PC-3 (cell line): ENCODE measurements around the gene PRSS27. TPM values are rescaled to one million over a fixed set of nuclear protein-coding genes. Genes with fewer than 3 reads are reported as not detected.

Experiments
- ATAC-seq: fragments of 200-7000 bp; cut with Tn5 transposase; 2 replicates; pipeline ENCODE4 v1.9.1; 2020; ENCODE audit warnings: mild to moderate bottlenecking, moderate library complexity
- BruUV-seq: library from RNA; stranded (reverse); fragments of 400-500 nt; replicated peaks from 2 replicates; lab custom pipeline; 2021; lab: Mats Ljungman, UMichigan
- CTCF ChIA-PET: fragments of 300-600 bp; sonication (Branson Sonifier 250); formaldehyde crosslinking; loops from one replicate; lab custom pipeline; 2022; ENCODE audit warnings: antibody characterized with exemption; lab: Charles Lee
- POLR2A ChIA-PET: fragments of 300-600 bp; sonication (Branson Sonifier 250); formaldehyde crosslinking; loops from one replicate; lab custom pipeline; 2022; ENCODE audit warnings: antibody characterized with exemption; ENCODE audit not compliant: unreplicated experiment; lab: Charles Lee
- DNase-seq: peaks from one replicate; pipeline ENCODE4 v3.0.0-alpha.2; 2015
- H2AFZ ChIP-seq: fragments of 300-600 bp; sonication (generic); 2 replicates; pipeline ENCODE4 v1.6.0; 2016; ENCODE audit warnings: antibody characterized with exemption, low read length
- H3F3A ChIP-seq: fragments of 300-600 bp; sonication (generic); one replicate; pipeline ENCODE4 v1.6.0; 2017; ENCODE audit warnings: antibody characterized with exemption, low read length, control low read depth, mild to moderate bottlenecking; ENCODE audit not compliant: unreplicated experiment
- H3K27ac ChIP-seq: fragments of 300-600 bp; sonication (generic); 2 replicates; pipeline ENCODE4 v1.5.1; 2016; ENCODE audit warnings: mild to moderate bottlenecking, low read length
- H3K27me3 ChIP-seq: fragments of 300-600 bp; sonication (generic); 2 replicates; pipeline ENCODE4 v1.6.1; 2016; ENCODE audit warnings: low read length, mixed read lengths
- H3K36me3 ChIP-seq: fragments of 300-600 bp; sonication (generic); 2 replicates; pipeline ENCODE4 v1.6.1; 2016; ENCODE audit warnings: low read depth, mixed run types, low read length, mixed read lengths
- H3K4me1 ChIP-seq: fragments of 300-600 bp; sonication (generic); 2 replicates; pipeline ENCODE4 v1.5.1; 2016; ENCODE audit warnings: low read length; ENCODE audit not compliant: insufficient read depth
- H3K4me2 ChIP-seq: fragments of 300-600 bp; sonication (generic); 2 replicates; pipeline ENCODE4 v1.6.0; 2016; ENCODE audit warnings: low read length
- H3K4me3 ChIP-seq: fragments of 300-600 bp; sonication (generic); 2 replicates; pipeline ENCODE4 v1.5.1; 2016; ENCODE audit warnings: mild to moderate bottlenecking, low read length, mixed read lengths
- H3K79me2 ChIP-seq: fragments of 300-600 bp; sonication (generic); 2 replicates; pipeline ENCODE4 v1.6.1; 2017; ENCODE audit warnings: low read length, mixed read lengths
- H3K9ac ChIP-seq: fragments of 300-600 bp; sonication (generic); 2 replicates; pipeline ENCODE4 v1.6.0; 2016; ENCODE audit warnings: mild to moderate bottlenecking, low read length
- H3K9me2 ChIP-seq: fragments of 300-600 bp; sonication (generic); replicated peaks from 2 replicates; pipeline ENCODE4 v1.6.1; 2016; ENCODE audit warnings: mixed run types, low read length, mixed read lengths
- H3K9me3 ChIP-seq: fragments of 300-600 bp; sonication (generic); 2 replicates; pipeline ENCODE4 v1.6.1; 2016; ENCODE audit warnings: low read length, mixed read lengths
- H4K20me1 ChIP-seq: fragments of 300-600 bp; sonication (generic); 2 replicates; pipeline ENCODE4 v1.6.1; 2016; ENCODE audit warnings: low read length, mixed read lengths
- EZH2 ChIP-seq: fragments of 300-600 bp; sonication (generic); IDR thresholded peaks from one replicate; pipeline ENCODE4 v1.6.1; 2017; ENCODE audit warnings: antibody characterized with exemption, mild to moderate bottlenecking, low read length; ENCODE audit not compliant: unreplicated experiment
- EZH2phosphoT487 ChIP-seq: fragments of 300-600 bp; sonication (generic); IDR thresholded peaks from 2 replicates; pipeline ENCODE4 v1.6.1; 2018; ENCODE audit warnings: mild to moderate bottlenecking, antibody characterized with exemption, low read length, borderline replicate concordance
- intact Hi-C: fragments of 100-400 bp; cut with micrococcal nuclease; formaldehyde crosslinking; loops from 2 replicates; pipeline ENCODE4 v1.9.0; 2023
- total RNA-seq: library from RNA; depleted of rRNA; stranded (reverse); fragments of >200 nt; gene quantifications from 2 replicates; pipeline ENCODE4 v1.2.3, GENCODE V29; 2014
- TF ChIP-seq, protein P1 (sequence below): fragments of 300-600 bp; sonication (generic); conservative IDR thresholded peaks from 2 replicates; pipeline ENCODE4 v1.5.1; 2017; ENCODE audit warnings: antibody characterized with exemption, low read depth, mild to moderate bottlenecking, low read length

The PRSS27 gene
- total RNA-seq, 1 experiment from 2014 or later: 1.2 TPM

DNA sequence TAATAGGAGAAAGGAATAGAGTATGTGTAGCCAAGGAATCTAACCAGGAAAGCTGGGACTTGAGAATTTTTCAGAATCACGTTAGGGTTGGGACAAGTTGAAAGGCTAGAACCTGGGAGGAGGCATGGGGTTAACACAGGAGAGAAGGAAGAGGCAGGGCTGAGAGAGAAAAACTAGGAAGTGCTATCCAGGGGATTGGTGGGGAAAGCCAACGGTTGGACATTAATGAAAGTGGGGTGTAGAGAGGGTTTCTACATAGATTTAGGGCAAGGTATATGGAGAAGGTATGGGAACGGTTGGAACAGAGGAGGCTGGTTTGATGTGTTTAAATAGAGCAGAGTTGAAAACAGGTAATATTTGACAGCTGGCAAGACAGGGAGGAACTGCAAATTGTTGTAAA lies 35.1 kb upstream of the PRSS27 start:
- H3F3A ChIP-seq: no peaks in the 10 kb centered on the region
- H3K27me3 ChIP-seq: no peaks in the 10 kb centered on the region
- ATAC-seq (no peak), DNase-seq (no peak)
- intact Hi-C loops: no loop called here
- peak overlapping the region; percentile 95; the same call in 1 of the 2 replicates for H3K9ac ChIP-seq
- H3K79me2 ChIP-seq: peaks cover 86% of the 10 kb centered on the region
- H3K27ac ChIP-seq: no peak overlapping the region
- POLR2A ChIA-PET: no interaction called here
- H3K9me3 ChIP-seq: no peaks in the 10 kb centered on the region
- peak overlapping the region; percentile 89 for H3K4me3 ChIP-seq
- BruUV-seq: no TSS peak
- H2AFZ ChIP-seq: no peak overlapping the region
- CTCF ChIA-PET: no interaction called here
- TF ChIP-seq, protein P1, sequence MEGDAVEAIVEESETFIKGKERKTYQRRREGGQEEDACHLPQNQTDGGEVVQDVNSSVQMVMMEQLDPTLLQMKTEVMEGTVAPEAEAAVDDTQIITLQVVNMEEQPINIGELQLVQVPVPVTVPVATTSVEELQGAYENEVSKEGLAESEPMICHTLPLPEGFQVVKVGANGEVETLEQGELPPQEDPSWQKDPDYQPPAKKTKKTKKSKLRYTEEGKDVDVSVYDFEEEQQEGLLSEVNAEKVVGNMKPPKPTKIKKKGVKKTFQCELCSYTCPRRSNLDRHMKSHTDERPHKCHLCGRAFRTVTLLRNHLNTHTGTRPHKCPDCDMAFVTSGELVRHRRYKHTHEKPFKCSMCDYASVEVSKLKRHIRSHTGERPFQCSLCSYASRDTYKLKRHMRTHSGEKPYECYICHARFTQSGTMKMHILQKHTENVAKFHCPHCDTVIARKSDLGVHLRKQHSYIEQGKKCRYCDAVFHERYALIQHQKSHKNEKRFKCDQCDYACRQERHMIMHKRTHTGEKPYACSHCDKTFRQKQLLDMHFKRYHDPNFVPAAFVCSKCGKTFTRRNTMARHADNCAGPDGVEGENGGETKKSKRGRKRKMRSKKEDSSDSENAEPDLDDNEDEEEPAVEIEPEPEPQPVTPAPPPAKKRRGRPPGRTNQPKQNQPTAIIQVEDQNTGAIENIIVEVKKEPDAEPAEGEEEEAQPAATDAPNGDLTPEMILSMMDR: no peak
- TF ChIP-seq EZH2 (no peak), EZH2phosphoT487 (no peak)
- peak overlapping the region; percentile 98 for H3K4me2 ChIP-seq
- H3K4me1 ChIP-seq: peaks cover 23% of the 10 kb centered on the region
- H4K20me1 ChIP-seq: peaks cover 60% of the 10 kb centered on the region
- peaks cover 36% of the 10 kb centered on the region for H3K36me3 ChIP-seq
- H3K9me2 ChIP-seq: no peaks in the 10 kb centered on the region

DNA sequence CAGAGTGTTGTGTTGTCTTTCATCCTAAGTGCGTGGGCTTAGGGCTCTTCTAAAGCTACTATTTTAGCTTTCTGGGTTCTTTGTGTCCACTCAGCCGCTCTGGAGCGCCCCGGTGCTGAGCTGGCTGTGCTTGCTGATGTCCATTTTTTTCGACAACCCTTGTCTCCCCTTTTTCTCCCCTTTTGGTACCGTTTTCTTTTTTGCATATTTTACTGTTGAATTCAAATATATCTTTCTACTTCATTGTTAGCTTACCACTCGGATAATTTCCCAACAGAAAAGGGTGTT lies 33.7 kb upstream of the PRSS27 start:
- H3K27me3 ChIP-seq: no peaks in the 10 kb centered on the region
- POLR2A ChIA-PET: no interaction called here
- H2AFZ ChIP-seq: no peak overlapping the region
- intact Hi-C loops: no loop called here
- H3K9me2 ChIP-seq: no peaks in the 10 kb centered on the region
- TSS peak; percentile 44 for BruUV-seq
- peak overlapping the region; percentile 89 for H3K4me3 ChIP-seq
- peak overlapping the region; percentile 98 for H3K4me2 ChIP-seq
- peaks cover 71% of the 10 kb centered on the region for H3K79me2 ChIP-seq
- no peak for DNase-seq
- CTCF ChIA-PET: no interaction called here
- no peak for ATAC-seq
- H3K36me3 ChIP-seq: peaks cover 21% of the 10 kb centered on the region
- H3K9me3 ChIP-seq: no peaks in the 10 kb centered on the region
- TF ChIP-seq, protein P1: no peak
- TF ChIP-seq EZH2 (no peak), EZH2phosphoT487 (no peak)
- H3K27ac ChIP-seq: peak overlapping the region; percentile 93; the same call in 1 of the 2 replicates
- peaks cover 52% of the 10 kb centered on the region for H4K20me1 ChIP-seq
- no peaks in the 10 kb centered on the region for H3F3A ChIP-seq
- H3K9ac ChIP-seq: peak overlapping the region; percentile 95
- peaks cover 23% of the 10 kb centered on the region for H3K4me1 ChIP-seq

DNA sequence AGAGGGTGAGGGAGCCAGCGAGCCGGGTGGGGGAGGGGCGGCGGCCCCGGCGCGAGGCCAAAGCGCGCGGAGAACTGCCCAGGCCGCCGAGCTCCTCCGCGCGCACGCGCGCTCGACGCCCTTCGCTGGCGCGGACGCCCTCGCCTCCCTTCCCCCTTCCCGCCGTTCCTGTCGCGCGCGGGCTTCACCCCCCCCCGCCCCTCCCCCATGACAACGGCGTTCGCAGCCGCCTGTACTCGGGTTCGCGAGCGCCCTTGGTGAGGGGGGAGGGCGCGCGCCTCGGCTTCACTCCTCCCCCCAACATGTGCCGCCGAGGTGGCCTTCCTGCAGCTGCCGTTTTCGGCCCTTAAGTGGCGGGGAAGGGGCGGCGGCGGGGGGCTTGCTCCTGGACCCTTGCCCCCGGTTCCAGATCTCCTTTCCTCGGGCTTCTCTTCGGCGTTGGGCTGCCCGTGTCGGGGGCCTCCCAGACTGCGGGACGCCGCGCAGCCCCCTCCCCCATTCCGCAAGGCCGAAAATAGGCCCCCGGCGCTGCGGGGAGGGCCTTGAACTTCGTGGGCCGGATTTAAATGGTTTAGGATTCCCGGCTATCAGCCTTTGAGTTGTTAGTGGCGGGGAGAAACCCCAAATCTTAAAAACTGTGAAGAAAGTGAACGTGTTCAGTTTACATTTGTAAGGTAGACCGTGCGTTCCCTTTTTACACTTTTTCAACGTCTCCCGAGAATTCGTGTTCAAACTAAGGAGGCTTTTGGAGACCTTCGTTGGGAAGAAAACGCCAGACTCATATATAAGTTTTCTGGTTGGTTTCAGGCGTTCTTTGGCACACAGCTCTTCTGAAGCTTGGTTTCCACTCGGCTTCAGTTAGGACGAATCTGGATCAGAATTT lies 33.1 kb upstream of the PRSS27 start:
- intact Hi-C loops: no loop called here
- no peaks in the 10 kb centered on the region for H3K27me3 ChIP-seq
- H3F3A ChIP-seq: no peaks in the 10 kb centered on the region
- H3K9me2 ChIP-seq: no peaks in the 10 kb centered on the region
- peaks cover 48% of the 10 kb centered on the region for H4K20me1 ChIP-seq
- peak overlapping the region; percentile 93 for H3K27ac ChIP-seq
- ChIA-PET CTCF (no interaction called here), POLR2A (interaction anchor here (0.6 kb wide), 1 partner anchor 21 kb away, joined by 6 read pairs; no protein-coding TSS in a partner anchor)
- peak overlapping the region; percentile 89 for H3K4me3 ChIP-seq
- H3K9ac ChIP-seq: peak overlapping the region; percentile 95
- no peak for TF ChIP-seq EZH2
- TF ChIP-seq, protein P1: no peak
- no peak for TF ChIP-seq EZH2phosphoT487
- no TSS peak for BruUV-seq
- H2AFZ ChIP-seq: no peak overlapping the region; the same call in 1 of the 2 replicates
- no peaks in the 10 kb centered on the region for H3K9me3 ChIP-seq
- DNase-seq (peak; percentile 67), ATAC-seq (peak; percentile 55)
- peaks cover 16% of the 10 kb centered on the region for H3K36me3 ChIP-seq
- peaks cover 23% of the 10 kb centered on the region for H3K4me1 ChIP-seq
- H3K79me2 ChIP-seq: peaks cover 66% of the 10 kb centered on the region
- peak overlapping the region; percentile 98 for H3K4me2 ChIP-seq
